WERI-Rb-1 (cell line): ENCODE measurements around the gene RAP2A.

Experiments used
- DNase-seq: peaks from one replicate; pipeline ENCODE4 v3.0.0-alpha.2; 2020
- H3K27ac ChIP-seq: fragments of 250-450 bp; sonication (Bioruptor Pico); 2 replicates; pipeline ENCODE4 v1.5.1; 2020; ENCODE audit warnings: mild to moderate bottlenecking, moderate library complexity
- H3K27me3 ChIP-seq: fragments of 250-450 bp; sonication (Bioruptor Pico); 2 replicates; pipeline ENCODE4 v1.5.1; 2021; ENCODE audit warnings: mild to moderate bottlenecking, low read depth, moderate library complexity; ENCODE audit not compliant: insufficient read depth, severe bottlenecking
- H3K36me3 ChIP-seq: fragments of 250-450 bp; sonication (Bioruptor Pico); 2 replicates; pipeline ENCODE4 v1.5.1; 2020; ENCODE audit warnings: mild to moderate bottlenecking, moderate library complexity
- H3K4me3 ChIP-seq: 2 replicates; pipeline ENCODE4 v1.5.1; 2011; ENCODE audit warnings: low read depth, mild to moderate bottlenecking, control low read depth, low read length
- H3K9me3 ChIP-seq: fragments of 250-450 bp; sonication (Bioruptor Pico); 2 replicates; pipeline ENCODE4 v1.5.1; 2021; ENCODE audit warnings: mild to moderate bottlenecking, moderate library complexity; ENCODE audit not compliant: severe bottlenecking
- CTCF ChIP-seq: IDR thresholded peaks from 2 replicates; pipeline ENCODE4 v1.5.1; 2011; ENCODE audit warnings: low read depth, mild to moderate bottlenecking, control low read depth, inconsistent platforms, low read length

Gene RAP2A

GRCh38 chr13:97454699-97455098, 20.7 kb downstream of the RAP2A start:
- Histone ChIP-seq H3K27ac (no peak overlapping the region), H3K36me3 (no peaks in the 10 kb centered on the region), H3K9me3 (no peaks in the 10 kb centered on the region), H3K27me3 (no peaks in the 10 kb centered on the region), H3K4me3 (no peak overlapping the region)
- DNase-seq, result no peak
- no peak for TF ChIP-seq CTCF

- no peak for TF ChIP-seq CTCF
- no peaks in the 10 kb centered on the region for H3K27me3 ChIP-seq
Observed at GRCh38 chr13:97456047-97456446, 22.1 kb downstream of the RAP2A start.

GRCh38 chr13:97459215-97459777, 25.3 kb downstream of the RAP2A start:
- Histone ChIP-seq H3K27ac (no peak overlapping the region), H3K27me3 (no peaks in the 10 kb centered on the region), H3K4me3 (no peak overlapping the region), H3K9me3 (no peaks in the 10 kb centered on the region), H3K36me3 (peaks cover 5% of the 10 kb centered on the region)
- no peak for TF ChIP-seq CTCF
- DNase-seq, result no peak

More at GRCh38 chr13:97456047-97456446, 22.1 kb downstream of the RAP2A start:
- Histone ChIP-seq H3K9me3 (no peaks in the 10 kb centered on the region), H3K27ac (no peak overlapping the region), H3K36me3 (no peaks in the 10 kb centered on the region), H3K4me3 (no peak overlapping the region)
- no peak for DNase-seq

DNA sequence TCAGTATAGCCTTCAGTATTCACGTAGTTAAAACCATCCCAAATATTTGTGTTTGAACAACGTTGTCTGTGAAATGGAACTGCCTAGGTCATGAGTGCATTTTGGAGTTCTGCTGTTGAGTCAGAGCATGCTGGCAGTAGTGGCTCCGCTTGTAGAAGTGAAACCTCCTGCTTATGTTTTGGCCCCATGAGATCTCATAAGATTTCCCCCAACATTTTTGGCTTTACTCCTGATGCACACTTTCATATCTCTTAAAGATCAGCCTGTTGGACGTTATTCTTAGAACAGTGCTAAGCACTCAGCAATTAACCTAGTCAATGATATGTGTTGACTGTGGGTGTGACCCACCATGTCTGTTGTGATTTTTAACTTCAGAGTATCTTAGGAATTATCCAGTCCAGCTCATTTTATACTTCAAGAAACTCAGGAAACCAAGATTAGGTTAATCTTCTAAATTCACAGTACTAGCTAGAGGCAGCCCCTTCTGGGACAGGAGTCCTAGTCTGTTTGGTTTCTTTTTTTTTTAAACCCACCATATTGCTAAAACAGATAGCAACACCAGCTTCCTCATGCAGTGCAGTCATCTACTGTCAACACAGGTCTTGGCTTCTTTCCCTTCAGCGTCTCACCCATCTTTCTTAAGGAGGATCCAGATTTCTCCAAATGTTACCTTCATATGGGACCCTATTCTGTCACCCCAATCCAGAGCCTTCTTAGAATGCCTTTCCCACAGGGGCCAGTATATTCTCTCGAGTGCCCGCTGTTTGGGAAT, 26.2 kb downstream of the RAP2A start:
- DNase-seq, result no peak
- H3K27me3 ChIP-seq, result no peaks in the 10 kb centered on the region
- H3K36me3 ChIP-seq, result peaks cover 11% of the 10 kb centered on the region
- no peak for TF ChIP-seq CTCF
- H3K27ac ChIP-seq, result no peak overlapping the region
- H3K4me3 ChIP-seq, result no peak overlapping the region
- no peaks in the 10 kb centered on the region for H3K9me3 ChIP-seq

DNA sequence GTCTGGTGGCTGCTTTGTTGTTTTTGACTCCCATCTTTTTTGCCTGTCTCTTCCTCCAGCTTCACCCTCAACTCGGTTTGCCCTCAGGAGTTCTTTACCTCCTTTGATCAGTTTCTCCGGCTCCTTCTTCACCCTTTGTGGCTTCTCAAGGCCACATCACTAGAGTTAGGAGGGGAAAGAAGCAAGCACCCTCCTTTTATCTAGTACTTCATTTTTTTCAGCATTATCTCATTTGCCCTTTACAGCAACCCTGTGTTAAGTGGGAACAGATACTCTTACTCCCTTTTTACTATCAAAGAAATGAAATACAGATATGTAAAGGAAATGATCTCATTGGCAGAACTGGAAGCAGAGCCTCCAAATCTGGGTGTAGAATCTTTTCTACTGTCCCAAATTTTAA, 26.9 kb downstream of the RAP2A start:
- DNase-seq, result no peak
- no peaks in the 10 kb centered on the region for H3K9me3 ChIP-seq
- no peak overlapping the region for H3K27ac ChIP-seq
- no peaks in the 10 kb centered on the region for H3K27me3 ChIP-seq
- peaks cover 13% of the 10 kb centered on the region for H3K36me3 ChIP-seq
- no peak overlapping the region for H3K4me3 ChIP-seq
- no peak for TF ChIP-seq CTCF

- no peak for DNase-seq
- TF ChIP-seq CTCF, result no peak
- Histone ChIP-seq H3K27me3 (no peaks in the 10 kb centered on the region), H3K27ac (no peak overlapping the region), H3K4me3 (no peak overlapping the region), H3K9me3 (no peaks in the 10 kb centered on the region), H3K36me3 (peaks cover 13% of the 10 kb centered on the region)
Observed at GRCh38 chr13:97464561-97464960, 30.6 kb downstream of the RAP2A start.
